IgD-negative memory B cell (primary cell): ENCODE results near the gene PLCB4. TPM values are rescaled to one million over a fixed set of nuclear protein-coding genes. Genes with fewer than 3 reads are reported as not detected.
A peak's percentile ranks its signal among the peaks of the same experiment; 100 is the strongest.

Experiments
- H3K27ac Mint-ChIP-seq, 3 donors: one replicate each; pipeline ENCODE4 v1.8.0; 2020 to 2022; ENCODE audit warnings: mild to moderate bottlenecking in 3 of 3, mixed read lengths in 3 of 3, moderate library complexity in 1 of 3
- H3K27me3 Mint-ChIP-seq: one replicate; pipeline ENCODE4 v1.8.0; 2021; ENCODE audit warnings: mixed read lengths
- H3K36me3 Mint-ChIP-seq: one replicate; pipeline ENCODE4 v1.8.0; 2020; ENCODE audit warnings: mild to moderate bottlenecking, mixed read lengths
- H3K4me1 Mint-ChIP-seq, 3 donors: one replicate each; pipeline ENCODE4 v1.8.0; 2020 to 2022; ENCODE audit warnings: mixed read lengths in 3 of 3, mild to moderate bottlenecking in 1 of 3
- H3K4me3 Mint-ChIP-seq, 4 donors: one replicate each; pipeline ENCODE4 v1.8.0; 2020 to 2022; ENCODE audit warnings: mild to moderate bottlenecking in 4 of 4, mixed read lengths in 4 of 4, moderate library complexity in 3 of 4
- H3K9me3 Mint-ChIP-seq, 3 donors: one replicate each; pipeline ENCODE4 v1.8.0; 2020 to 2021; ENCODE audit warnings: mixed read lengths in 3 of 3, mild to moderate bottlenecking in 1 of 3
- polyA plus RNA-seq: library from polyadenylated mRNA; unstranded; fragments of 300-500 nt; fragmentation: Illumina TruSeq; gene quantifications from one replicate; pipeline ENCODE4 v1.2.3, GENCODE V29; 2021

The PLCB4 gene
- polyA plus RNA-seq, 1 donor from 2014 or later = not detected

- H3K27ac Mint-ChIP-seq = no peak overlapping the region
- H3K9me3 Mint-ChIP-seq = peaks cover 0 to 3% (median under 1%) of the 10 kb centered on the region in 3 donors
- no peaks in the 10 kb centered on the region for H3K36me3 Mint-ChIP-seq
- H3K4me1 Mint-ChIP-seq = no peaks in the 10 kb centered on the region
- no peak overlapping the region for H3K4me3 Mint-ChIP-seq
- no peaks in the 10 kb centered on the region for H3K27me3 Mint-ChIP-seq
Observed at GRCh38 chr20:9279918-9280401, 211.1 kb downstream of the PLCB4 start.

- H3K27me3 Mint-ChIP-seq = no peaks in the 10 kb centered on the region
- H3K9me3 Mint-ChIP-seq = peaks cover 0 to 3% (median 0%) of the 10 kb centered on the region in 3 donors
- no peak overlapping the region for H3K27ac Mint-ChIP-seq
- no peaks in the 10 kb centered on the region for H3K4me1 Mint-ChIP-seq
- no peak overlapping the region for H3K4me3 Mint-ChIP-seq
- no peaks in the 10 kb centered on the region for H3K36me3 Mint-ChIP-seq
Observed at GRCh38 chr20:9280666-9281065, 211.8 kb downstream of the PLCB4 start.

GRCh38 chr20:9281803-9282202 is 212.9 kb downstream of the PLCB4 start:
- Mint-ChIP-seq H3K4me3 (no peak overlapping the region), H3K36me3 (no peaks in the 10 kb centered on the region), H3K27ac (no peak overlapping the region), H3K27me3 (no peaks in the 10 kb centered on the region), H3K9me3 (no peaks in the 10 kb centered on the region), H3K4me1 (no peaks in the 10 kb centered on the region)

- Mint-ChIP-seq H3K9me3 (no peaks in the 10 kb centered on the region), H3K4me1 (no peaks in the 10 kb centered on the region), H3K27me3 (no peaks in the 10 kb centered on the region), H3K4me3 (no peak overlapping the region), H3K36me3 (no peaks in the 10 kb centered on the region), H3K27ac (no peak overlapping the region)
Observed at GRCh38 chr20:9285617-9286016, 216.7 kb downstream of the PLCB4 start.

GRCh38 chr20:9286501-9287461 is 217.9 kb downstream of the PLCB4 start:
- no peaks in the 10 kb centered on the region for H3K27me3 Mint-ChIP-seq
- H3K4me1 Mint-ChIP-seq = no peaks in the 10 kb centered on the region
- no peaks in the 10 kb centered on the region for H3K36me3 Mint-ChIP-seq

GRCh38 chr20:9287826-9288225 is 218.9 kb downstream of the PLCB4 start:
- no peaks in the 10 kb centered on the region for H3K36me3 Mint-ChIP-seq
- H3K4me1 Mint-ChIP-seq = no peaks in the 10 kb centered on the region
- H3K9me3 Mint-ChIP-seq = peaks cover 0 to 3% (median 0%) of the 10 kb centered on the region in 3 donors
- no peaks in the 10 kb centered on the region for H3K27me3 Mint-ChIP-seq
- H3K4me3 Mint-ChIP-seq = no peak overlapping the region
- H3K27ac Mint-ChIP-seq = no peak overlapping the region

More at GRCh38 chr20:9286501-9287461, 217.9 kb downstream of the PLCB4 start:
- Mint-ChIP-seq H3K9me3 (no peaks in the 10 kb centered on the region), H3K4me3 (no peak overlapping the region), H3K27ac (no peak overlapping the region)

- no peaks in the 10 kb centered on the region for H3K4me1 Mint-ChIP-seq
- no peak overlapping the region for H3K4me3 Mint-ChIP-seq
- peaks cover 0 to 3% (median 0%) of the 10 kb centered on the region in 3 donors for H3K9me3 Mint-ChIP-seq
- H3K36me3 Mint-ChIP-seq = no peaks in the 10 kb centered on the region
- H3K27ac Mint-ChIP-seq = no peak overlapping the region
- no peaks in the 10 kb centered on the region for H3K27me3 Mint-ChIP-seq
Observed at GRCh38 chr20:9290331-9290730, 221.4 kb downstream of the PLCB4 start.

GRCh38 chr20:9293145-9293544 is 224.3 kb downstream of the PLCB4 start:
- peaks cover 0 to 7% (median 0%) of the 10 kb centered on the region in 3 donors for H3K9me3 Mint-ChIP-seq
- H3K27ac Mint-ChIP-seq = no peak overlapping the region
- no peaks in the 10 kb centered on the region for H3K36me3 Mint-ChIP-seq
- H3K4me1 Mint-ChIP-seq = no peaks in the 10 kb centered on the region
- H3K27me3 Mint-ChIP-seq = no peaks in the 10 kb centered on the region
- H3K4me3 Mint-ChIP-seq = no peak overlapping the region

- H3K9me3 Mint-ChIP-seq = peaks cover 0 to 7% (median 0%) of the 10 kb centered on the region in 3 donors
- no peak overlapping the region for H3K27ac Mint-ChIP-seq
- H3K36me3 Mint-ChIP-seq = no peaks in the 10 kb centered on the region
- no peaks in the 10 kb centered on the region for H3K4me1 Mint-ChIP-seq
- H3K4me3 Mint-ChIP-seq = no peak overlapping the region
- H3K27me3 Mint-ChIP-seq = no peaks in the 10 kb centered on the region
Observed at GRCh38 chr20:9294041-9294440, 225.2 kb downstream of the PLCB4 start.

GRCh38 chr20:9298906-9299305 is 230.0 kb downstream of the PLCB4 start:
- Mint-ChIP-seq H3K27me3 (no peaks in the 10 kb centered on the region), H3K9me3 (peaks cover 0 to 4% (median 0%) of the 10 kb centered on the region in 3 donors), H3K4me3 (no peak overlapping the region), H3K36me3 (peaks cover 3% of the 10 kb centered on the region), H3K4me1 (no peaks in the 10 kb centered on the region), H3K27ac (no peak overlapping the region)

GRCh38 chr20:9300080-9300479 is 231.2 kb downstream of the PLCB4 start:
- Mint-ChIP-seq H3K36me3 (peaks cover 3% of the 10 kb centered on the region), H3K4me1 (no peaks in the 10 kb centered on the region), H3K27ac (no peak overlapping the region), H3K27me3 (no peaks in the 10 kb centered on the region), H3K9me3 (peaks cover 0 to 4% (median 0%) of the 10 kb centered on the region in 3 donors), H3K4me3 (no peak overlapping the region)

GRCh38 chr20:9300534-9300933 is 231.6 kb downstream of the PLCB4 start:
- peaks cover 0 to 4% (median 0%) of the 10 kb centered on the region in 3 donors for H3K9me3 Mint-ChIP-seq
- H3K4me1 Mint-ChIP-seq = no peaks in the 10 kb centered on the region
- H3K4me3 Mint-ChIP-seq = no peak overlapping the region
- H3K27ac Mint-ChIP-seq = no peak overlapping the region
- no peaks in the 10 kb centered on the region for H3K27me3 Mint-ChIP-seq
- H3K36me3 Mint-ChIP-seq = peaks cover 3% of the 10 kb centered on the region

GRCh38 chr20:9301129-9302090 is 232.5 kb downstream of the PLCB4 start:
- Mint-ChIP-seq H3K4me1 (no peaks in the 10 kb centered on the region), H3K9me3 (peaks cover 0 to 3% (median 0%) of the 10 kb centered on the region in 3 donors), H3K4me3 (no peak overlapping the region), H3K27ac (peak overlapping the region in 1 of 3 donors; percentile 21), H3K36me3 (peaks cover 3% of the 10 kb centered on the region), H3K27me3 (no peaks in the 10 kb centered on the region)

GRCh38 chr20:9302091-9302462 is 233.2 kb downstream of the PLCB4 start:
- Mint-ChIP-seq H3K27me3 (no peaks in the 10 kb centered on the region), H3K9me3 (peaks cover 0 to 4% (median 0%) of the 10 kb centered on the region in 3 donors), H3K4me1 (no peaks in the 10 kb centered on the region), H3K36me3 (peaks cover 3% of the 10 kb centered on the region), H3K4me3 (no peak overlapping the region), H3K27ac (peak overlapping the region in 1 of 3 donors; percentile 21)

- Mint-ChIP-seq H3K27me3 (no peaks in the 10 kb centered on the region), H3K36me3 (peaks cover 5% of the 10 kb centered on the region), H3K9me3 (peaks cover 0 to 2% (median 0%) of the 10 kb centered on the region in 3 donors)
Observed at GRCh38 chr20:9306521-9306920, 237.6 kb downstream of the PLCB4 start.

More at GRCh38 chr20:9306521-9306920, 237.6 kb downstream of the PLCB4 start:
- Mint-ChIP-seq H3K27ac (no peak overlapping the region), H3K4me1 (no peaks in the 10 kb centered on the region), H3K4me3 (no peak overlapping the region)
